Cardiac muscle cell (in vitro differentiated cells and primary cell): ENCODE measurements around the gene CHPF. TPM values are rescaled to one million over a fixed set of nuclear protein-coding genes. Genes with fewer than 3 reads are reported as not detected.

Experiments
- DNase-seq, 2 donors: peaks; one replicate each; pipeline versions ENCODE4 v3.0.0 to v3.0.0-alpha.2; 2010 to 2017; ENCODE audit warnings: low read depth in 1 of 2, low spot score in 1 of 2
- H3K27ac ChIP-seq: fragments of 200-600 bp; sonication (generic); 2 replicates; pipeline ENCODE4 v1.5.1; 2016
- H3K27me3 ChIP-seq: fragments of 200-600 bp; sonication (generic); 2 replicates; pipeline ENCODE4 v1.6.0; 2016; ENCODE audit warnings: control low read depth
- H3K36me3 ChIP-seq: fragments of 200-600 bp; sonication (generic); 2 replicates; pipeline ENCODE4 v1.5.1; 2016; ENCODE audit warnings: control low read depth
- H3K4me1 ChIP-seq: fragments of 200-600 bp; sonication (generic); 2 replicates; pipeline ENCODE4 v1.8.1; 2017; ENCODE audit warnings: low read depth, mild to moderate bottlenecking, mixed run types
- H3K4me3 ChIP-seq: fragments of 200-600 bp; sonication (generic); 2 replicates; pipeline ENCODE4 v1.5.1; 2016; ENCODE audit warnings: mild to moderate bottlenecking
- H3K9me3 ChIP-seq: fragments of 200-600 bp; sonication (generic); 2 replicates; pipeline ENCODE4 v1.5.1; 2017; ENCODE audit warnings: low read depth, mild to moderate bottlenecking, control low read depth
- CTCF ChIP-seq: IDR thresholded peaks from 2 replicates; pipeline ENCODE4 v1.5.1; 2012; ENCODE audit warnings: low read depth, mild to moderate bottlenecking, low read length
- polyA plus RNA-seq: library from polyadenylated mRNA; unstranded; fragments of >200 nt; fragmentation: Nextera tagmentation; extraction: Ambion mirVana; gene quantifications from 2 replicates; pipeline ENCODE4 v1.2.1, GENCODE V29; 2016
- total RNA-seq: library from RNA; depleted of rRNA; stranded (reverse); fragments of >200 nt; gene quantifications from 2 replicates; pipeline ENCODE4 v1.2.3, GENCODE V29; 2016

CHPF gene
- total and polyA plus RNA-seq, 2 experiments from 2014 or later: 208 to 301 TPM

GRCh38 chr2:219499058-219499307 is 44.6 kb downstream of the CHPF start:
- peaks cover 29% of the 10 kb centered on the region for H3K4me1 ChIP-seq
- H3K36me3 ChIP-seq: no peaks in the 10 kb centered on the region
- H3K27ac ChIP-seq: peak overlapping the region; percentile 60
- no peak for DNase-seq
- no peak for TF ChIP-seq CTCF
- H3K27me3 ChIP-seq: peaks cover 8% of the 10 kb centered on the region
- no peaks in the 10 kb centered on the region for H3K9me3 ChIP-seq
- peak overlapping the region; percentile 39 for H3K4me3 ChIP-seq

- Histone ChIP-seq H3K36me3 (no peaks in the 10 kb centered on the region), H3K9me3 (no peaks in the 10 kb centered on the region), H3K4me3 (peak within 1 kb of the TSS; percentile 39), H3K4me1 (peaks cover 29% of the 10 kb centered on the region), H3K27me3 (peaks cover 8% of the 10 kb centered on the region), H3K27ac (peak within 1 kb of the TSS; percentile 85)
- no peak for TF ChIP-seq CTCF
- DNase-seq: peak; percentile 98 to 99
These were observed 45.1 kb downstream of the CHPF start, which contains the start of gene GMPPA for GRCh38 chr2:219498280-219499057. Gene GMPPA (plus strand): TSS chr2:219498891. CDS start chr2:219499976, 1,085 bp downstream.

- Histone ChIP-seq H3K27ac (peak overlapping the region; percentile 85), H3K36me3 (peaks cover 5% of the 10 kb centered on the region), H3K27me3 (peaks cover 8% of the 10 kb centered on the region), H3K4me3 (peak overlapping the region; percentile 36), H3K9me3 (no peaks in the 10 kb centered on the region), H3K4me1 (peaks cover 29% of the 10 kb centered on the region)
- DNase-seq: peak; percentile 89 to 91
- TF ChIP-seq CTCF: no peak
These were observed 45.9 kb downstream of the CHPF start for GRCh38 chr2:219497495-219498279.

- Histone ChIP-seq H3K27me3 (peaks cover 8% of the 10 kb centered on the region), H3K36me3 (peaks cover 6% of the 10 kb centered on the region), H3K27ac (no peak overlapping the region), H3K9me3 (no peaks in the 10 kb centered on the region), H3K4me3 (peak overlapping the region; percentile 36), H3K4me1 (peaks cover 29% of the 10 kb centered on the region)
- TF ChIP-seq CTCF: no peak
- peak in 1 of 2 donors; percentile 21 for DNase-seq
These were observed 46.6 kb downstream of the CHPF start for GRCh38 chr2:219496825-219497494.

GRCh38 chr2:219496247-219496824 is 47.3 kb downstream of the CHPF start:
- Histone ChIP-seq H3K27me3 (peaks cover 8% of the 10 kb centered on the region), H3K36me3 (peaks cover 6% of the 10 kb centered on the region), H3K4me1 (peaks cover 29% of the 10 kb centered on the region), H3K27ac (no peak overlapping the region), H3K9me3 (no peaks in the 10 kb centered on the region), H3K4me3 (no peak overlapping the region)
- DNase-seq: no peak
- no peak for TF ChIP-seq CTCF
